Muscle layer of colon (tissue), 2 donors: Measurements from ENCODE around the gene ACP2.
A peak's percentile ranks its signal among the peaks of the same experiment; 100 is the strongest.

ENCODE experiments used
- H3K27ac ChIP-seq: one replicate; pipeline ENCODE4 v1.7.0; 2013; ENCODE audit warnings: low read depth, mild to moderate bottlenecking, low read length, moderate library complexity
- H3K27me3 ChIP-seq, 2 donors: one replicate each; pipeline ENCODE4 v1.7.0; 2013; ENCODE audit warnings: low read length in 2 of 2, mild to moderate bottlenecking in 2 of 2; ENCODE audit not compliant: insufficient read depth in 2 of 2, control insufficient read depth in 1 of 2
- H3K36me3 ChIP-seq: one replicate; pipeline ENCODE4 v1.7.0; 2013; ENCODE audit warnings: mild to moderate bottlenecking, low read length; ENCODE audit not compliant: insufficient read depth
- H3K4me1 ChIP-seq: one replicate; pipeline ENCODE4 v1.7.0; 2013; ENCODE audit warnings: mild to moderate bottlenecking, low read length; ENCODE audit not compliant: insufficient read depth
- H3K4me3 ChIP-seq, 2 donors: one replicate each; pipeline ENCODE4 v1.7.0; 2013; ENCODE audit warnings: low read length in 2 of 2, low read depth in 1 of 2, mild to moderate bottlenecking in 1 of 2, moderate library complexity in 1 of 2
- H3K9ac ChIP-seq: one replicate; pipeline ENCODE4 v1.7.0; 2013; ENCODE audit warnings: low read length
- H3K9me3 ChIP-seq: one replicate; pipeline ENCODE4 v1.7.0; 2013; ENCODE audit warnings: mild to moderate bottlenecking, low read length
- donor health status: abdominal sarcoma.
- donor health status: Adenocarcinoma of cecum.

The ACP2 gene

GRCh38 chr11:47267876-47268275, 19.3 kb upstream of the ACP2 start:
- peaks cover 34% of the 10 kb centered on the region for H3K4me1 ChIP-seq
- H3K27me3 ChIP-seq, result no peaks in the 10 kb centered on the region
- H3K4me3 ChIP-seq, result no peak overlapping the region
- H3K9me3 ChIP-seq, result no peaks in the 10 kb centered on the region
- H3K27ac ChIP-seq, result no peak overlapping the region
- no peak overlapping the region for H3K9ac ChIP-seq
- no peaks in the 10 kb centered on the region for H3K36me3 ChIP-seq

- H3K9me3 ChIP-seq, result no peaks in the 10 kb centered on the region
- H3K4me1 ChIP-seq, result peaks cover 22% of the 10 kb centered on the region
- H3K27ac ChIP-seq, result no peak overlapping the region
- no peaks in the 10 kb centered on the region for H3K27me3 ChIP-seq
- no peak overlapping the region for H3K4me3 ChIP-seq
- H3K36me3 ChIP-seq, result no peaks in the 10 kb centered on the region
- no peak overlapping the region for H3K9ac ChIP-seq
Measured at GRCh38 chr11:47264521-47264920, 15.9 kb upstream of the ACP2 start.

GRCh38 chr11:47264119-47264518, 15.5 kb upstream of the ACP2 start:
- H3K9me3 ChIP-seq, result no peaks in the 10 kb centered on the region
- peaks cover 25% of the 10 kb centered on the region for H3K4me1 ChIP-seq
- H3K9ac ChIP-seq, result no peak overlapping the region
- no peak overlapping the region for H3K27ac ChIP-seq
- H3K27me3 ChIP-seq, result no peaks in the 10 kb centered on the region
- no peaks in the 10 kb centered on the region for H3K36me3 ChIP-seq
- no peak overlapping the region for H3K4me3 ChIP-seq

GRCh38 chr11:47261291-47261800, 12.7 kb upstream of the ACP2 start:
- Histone ChIP-seq H3K27me3 (no peaks in the 10 kb centered on the region), H3K36me3 (no peaks in the 10 kb centered on the region), H3K4me1 (peaks cover 36% of the 10 kb centered on the region), H3K4me3 (no peak overlapping the region), H3K27ac (no peak overlapping the region), H3K9me3 (no peaks in the 10 kb centered on the region), H3K9ac (no peak overlapping the region)

- H3K27ac ChIP-seq, result no peak overlapping the region
- peaks cover 36% of the 10 kb centered on the region for H3K4me1 ChIP-seq
- H3K4me3 ChIP-seq, result no peak overlapping the region
- no peaks in the 10 kb centered on the region for H3K36me3 ChIP-seq
- H3K27me3 ChIP-seq, result no peaks in the 10 kb centered on the region
- no peaks in the 10 kb centered on the region for H3K9me3 ChIP-seq
- no peak overlapping the region for H3K9ac ChIP-seq
Measured at GRCh38 chr11:47260366-47260765, 11.8 kb upstream of the ACP2 start.

GRCh38 chr11:47259232-47259977, 10.8 kb upstream of the ACP2 start:
- Histone ChIP-seq H3K4me3 (peak overlapping the region in 1 of 2 donors; percentile 3), H3K27ac (peak overlapping the region; percentile 14), H3K27me3 (no peaks in the 10 kb centered on the region), H3K36me3 (no peaks in the 10 kb centered on the region), H3K9ac (no peak overlapping the region), H3K4me1 (peaks cover 41% of the 10 kb centered on the region), H3K9me3 (no peaks in the 10 kb centered on the region)

GRCh38 chr11:47258317-47258902, 9.8 kb upstream of the ACP2 start:
- peaks cover 51% of the 10 kb centered on the region for H3K4me1 ChIP-seq
- H3K9ac ChIP-seq, result peak overlapping the region; percentile 41

GRCh38 chr11:47257517-47258316, 9.1 kb upstream of the ACP2 start, which contains the start of gene NR1H3:
Gene NR1H3, plus strand, starts transcription at chr11:47257996. Its CDS starts 1,221 bp downstream, at chr11:47259217.
- H3K27ac ChIP-seq, result peak within 1 kb of the TSS; percentile 40
- H3K9me3 ChIP-seq, result no peaks in the 10 kb centered on the region
- H3K4me1 ChIP-seq, result peaks cover 52% of the 10 kb centered on the region
- peak within 1 kb of the TSS; percentile 41 for H3K9ac ChIP-seq
- no peaks in the 10 kb centered on the region for H3K36me3 ChIP-seq
- peak within 1 kb of the TSS; percentile 37 to 57 for H3K4me3 ChIP-seq
- no peaks in the 10 kb centered on the region for H3K27me3 ChIP-seq

More at GRCh38 chr11:47258317-47258902, 9.8 kb upstream of the ACP2 start:
- no peaks in the 10 kb centered on the region for H3K36me3 ChIP-seq
- H3K4me3 ChIP-seq, result peak overlapping the region; percentile 36 to 57
- H3K27me3 ChIP-seq, result no peaks in the 10 kb centered on the region
- no peaks in the 10 kb centered on the region for H3K9me3 ChIP-seq
- H3K27ac ChIP-seq, result peak overlapping the region; percentile 40

- Histone ChIP-seq H3K9ac (peak overlapping the region; percentile 41), H3K4me3 (peak overlapping the region; percentile 37 to 57), H3K36me3 (no peaks in the 10 kb centered on the region), H3K27ac (peak overlapping the region; percentile 40), H3K4me1 (peaks cover 52% of the 10 kb centered on the region), H3K9me3 (no peaks in the 10 kb centered on the region), H3K27me3 (no peaks in the 10 kb centered on the region)
Measured at GRCh38 chr11:47257177-47257516, 8.5 kb upstream of the ACP2 start.

- no peak overlapping the region for H3K4me3 ChIP-seq
- H3K9ac ChIP-seq, result no peak overlapping the region
- no peaks in the 10 kb centered on the region for H3K36me3 ChIP-seq
- no peak overlapping the region for H3K27ac ChIP-seq
- H3K4me1 ChIP-seq, result peaks cover 52% of the 10 kb centered on the region
- H3K27me3 ChIP-seq, result no peaks in the 10 kb centered on the region
- no peaks in the 10 kb centered on the region for H3K9me3 ChIP-seq
Measured at GRCh38 chr11:47256374-47256773, 7.8 kb upstream of the ACP2 start.

GRCh38 chr11:47254386-47254785, 5.8 kb upstream of the ACP2 start:
- Histone ChIP-seq H3K27me3 (no peaks in the 10 kb centered on the region), H3K4me3 (no peak overlapping the region), H3K27ac (peak overlapping the region; percentile 52), H3K9me3 (no peaks in the 10 kb centered on the region), H3K4me1 (peaks cover 44% of the 10 kb centered on the region), H3K36me3 (no peaks in the 10 kb centered on the region), H3K9ac (no peak overlapping the region)
